ENCODE results near the gene UBE2J2.

DNA sequence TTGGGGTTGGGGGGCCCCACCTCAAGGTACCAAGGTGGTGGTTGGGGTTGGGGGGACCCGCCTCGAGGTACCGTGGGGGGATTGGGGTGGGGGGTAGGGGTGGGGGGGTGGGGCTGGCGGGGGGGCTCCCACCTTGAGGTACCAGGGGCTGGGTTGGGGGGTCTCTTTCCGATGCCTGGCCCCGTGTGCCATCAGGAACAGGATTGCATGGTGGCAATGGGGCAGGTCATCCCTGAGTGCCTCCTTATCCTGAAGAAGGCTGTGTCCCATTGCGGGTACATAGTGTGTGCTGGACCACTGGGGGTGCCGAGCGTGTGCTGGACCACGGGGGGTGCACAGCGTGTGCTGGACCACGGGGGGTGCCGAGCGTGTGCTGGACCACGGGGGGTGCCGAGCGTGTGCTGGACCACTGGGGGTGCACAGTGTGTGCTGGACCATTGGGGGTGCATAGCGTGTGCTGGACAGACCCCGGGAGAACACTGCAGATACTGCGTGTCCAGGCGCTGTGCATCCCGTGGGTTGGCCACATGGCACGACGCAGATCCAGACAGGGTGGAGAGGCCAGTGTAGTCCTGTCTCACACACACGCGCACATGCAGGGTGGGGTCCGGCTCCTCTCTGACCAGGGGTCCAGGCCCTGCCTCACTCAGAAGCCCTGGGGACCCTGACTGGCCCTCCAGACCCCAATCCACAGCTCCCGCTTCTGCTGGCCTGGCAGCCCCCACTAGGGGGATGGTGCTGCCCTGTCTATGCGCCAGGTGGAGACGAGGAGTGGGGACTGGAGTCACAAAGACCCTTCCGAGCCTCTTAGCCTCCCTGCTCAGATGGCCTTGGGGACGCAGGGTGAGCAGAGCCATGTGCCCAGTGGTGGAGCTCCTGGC lies 10.8 kb upstream of the UBE2J2 start:
- no peak for TF ChIP-seq POLR2AphosphoS5 (IDR thresholded peaks at IDR 0.05; ENCODE audit: borderline replicate concordance, low read depth, low read length)
- TF ChIP-seq EZH2 (IDR thresholded peaks at IDR 0.05) = no peak
- no peak for TF ChIP-seq FOXP2 (optimal IDR thresholded peaks at IDR 0.05; ENCODE audit: control extremely low read depth, extremely low read length, insufficient read depth)
